Measurements from ENCODE around the gene TUBA4A.

Gene TUBA4A

GRCh38 chr2:219229305-219230058 lies 24.2 kb downstream of the TUBA4A start, which contains the start of the genes ANKZF1 and ATG9A:
TSS of gene ANKZF1 (plus strand) at chr2:219229806. CDS start at chr2:219230258, 452 bp downstream.
TSS of gene ATG9A (minus strand) at chr2:219229636. CDS start at chr2:219228024, 1,612 bp downstream.
- peak; percentile 94 for DNase-seq

- DNase-seq: no peak
Observed at GRCh38 chr2:219228911-219229304, 24.8 kb downstream of the TUBA4A start.

GRCh38 chr2:219228041-219228910 lies 25.4 kb downstream of the TUBA4A start:
- DNase-seq: no peak

- DNase-seq: no peak
Observed at GRCh38 chr2:219225350-219225749, 28.4 kb downstream of the TUBA4A start.

- DNase-seq: no peak
Observed at GRCh38 chr2:219223831-219224610, 29.7 kb downstream of the TUBA4A start.

GRCh38 chr2:219221957-219222518 lies 31.7 kb downstream of the TUBA4A start:
- DNase-seq: no peak

GRCh38 chr2:219220652-219221402 lies 32.9 kb downstream of the TUBA4A start:
- DNase-seq: no peak

- DNase-seq: no peak
Observed at GRCh38 chr2:219219784-219220532, 33.8 kb downstream of the TUBA4A start.

GRCh38 chr2:219218732-219219701 lies 34.7 kb downstream of the TUBA4A start, which contains the start of gene ABCB6:
TSS of gene ABCB6 (minus strand) at chr2:219218958. CDS start at chr2:219218673, 285 bp downstream.
- peak; percentile 88 for DNase-seq

- peak; percentile 52 for DNase-seq
Observed at GRCh38 chr2:219218217-219218731, 35.4 kb downstream of the TUBA4A start.

- no peak for DNase-seq
Observed at GRCh38 chr2:219216535-219216915, 37.2 kb downstream of the TUBA4A start.

GRCh38 chr2:219215871-219216534 lies 37.7 kb downstream of the TUBA4A start:
- DNase-seq: no peak

GRCh38 chr2:219214786-219215185 lies 38.9 kb downstream of the TUBA4A start:
- no peak for DNase-seq

GRCh38 chr2:219214141-219214540 lies 39.6 kb downstream of the TUBA4A start:
- DNase-seq: no peak

- no peak for DNase-seq
Observed at GRCh38 chr2:219213486-219214071, 40.1 kb downstream of the TUBA4A start.

GRCh38 chr2:219213026-219213415 lies 40.7 kb downstream of the TUBA4A start:
- DNase-seq: no peak

GRCh38 chr2:219210886-219211362 lies 42.8 kb downstream of the TUBA4A start:
- DNase-seq: no peak

GRCh38 chr2:219210196-219210885 lies 43.4 kb downstream of the TUBA4A start:
- no peak for DNase-seq

Measured in NCI-H1092 (cell line).